ENCODE data around the gene SETBP1. TPM values are rescaled to one million over a fixed set of nuclear protein-coding genes. Genes with fewer than 3 reads are reported as not detected.

SETBP1 gene
- total and polyA plus RNA-seq, 2 of the 8 experiments (the other 6 are each of a cell fraction or from before 2014, with no cell fraction given): 2.0 to 6.5 TPM

DNA sequence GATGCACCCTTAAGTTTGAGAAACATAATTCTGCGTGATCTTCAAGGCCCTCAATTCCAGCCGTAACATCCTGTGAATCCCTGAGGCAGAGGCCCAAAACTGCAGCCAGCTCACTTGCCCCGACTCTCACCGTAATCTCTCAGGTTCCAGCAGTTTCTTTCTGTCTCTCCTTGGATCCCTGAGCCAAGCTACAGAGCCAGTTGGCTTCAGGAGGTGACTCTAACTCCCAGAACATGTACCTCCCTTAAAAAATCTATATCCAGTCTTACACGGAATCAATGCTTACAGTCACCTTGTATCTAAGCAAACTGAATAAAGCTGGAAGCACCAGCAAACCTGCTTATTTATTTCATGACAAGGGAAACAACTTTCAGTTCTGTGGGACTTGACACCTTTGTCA, 300.4 kb downstream of the SETBP1 start:
- CTCF ChIA-PET (ENCODE audit: partially characterized antibody): interaction anchor here (0.6 to 3.3 kb wide), 4 partner anchors 8 to 86 kb away, joined by 3 to 12 read pairs (median 4); no protein-coding TSS in a partner anchor
- TF ChIP-seq SUZ12 (IDR thresholded peaks at IDR 0.05; ENCODE audit: low read length): no peak
- TF ChIP-seq PHF8 (conservative IDR thresholded peaks at IDR 0.05; ENCODE audit: low read depth, low read length): no peak
- TF ChIP-seq NANOG (IDR thresholded peaks at IDR 0.05; ENCODE audit: insufficient read depth, low read depth, low read length, poor library complexity, severe bottlenecking): no peak
- TF ChIP-seq RXRA (IDR thresholded peaks at IDR 0.05; ENCODE audit: insufficient read depth, low read depth, low read length): no peak
- TF ChIP-seq TAF1 (IDR thresholded peaks at IDR 0.05; ENCODE audit: low read depth, low read length): no peak
- no peak for TF ChIP-seq RBBP5 (IDR thresholded peaks at IDR 0.05; ENCODE audit: borderline replicate concordance, low read depth, low read length)
- no peak for TF ChIP-seq ASH2L (IDR thresholded peaks at IDR 0.05; ENCODE audit: low read length)
- TF ChIP-seq MAX (IDR thresholded peaks at IDR 0.05): no peak
- no peak for TF ChIP-seq SIRT6 (IDR thresholded peaks at IDR 0.05; ENCODE audit: low read length)
- TF ChIP-seq CBX5 (IDR thresholded peaks at IDR 0.05; ENCODE audit: low read depth, low read length): no peak
- no peak for TF ChIP-seq TEAD4 (IDR thresholded peaks at IDR 0.05; ENCODE audit: low read depth, low read length)
- no peak for TF ChIP-seq BACH1 (IDR thresholded peaks at IDR 0.05; ENCODE audit: low read length)
- no peak for TF ChIP-seq HDAC2 (IDR thresholded peaks at IDR 0.05; ENCODE audit: borderline replicate concordance in 1 of 2, low read depth in 2 of 2, low read length in 2 of 2)
- TF ChIP-seq RAD21 (IDR thresholded peaks at IDR 0.05 in 1 of 2, conservative IDR thresholded peaks at IDR 0.05 in 1 of 2; ENCODE audit: low read depth in 2 of 2, low read length in 2 of 2): no peak
- TF ChIP-seq CEBPB (IDR thresholded peaks at IDR 0.05; ENCODE audit: low read depth, low read length): no peak

More for the DNA sequence above, 300.4 kb downstream of the SETBP1 start:
- no peak overlapping the region for H3K56ac ChIP-seq (replicated peaks; ENCODE audit: insufficient read length, low read depth, low read length)
- H3K27me3 ChIP-seq (replicated peaks in 1 of 4; ENCODE audit: control insufficient read depth in 3 of 4, extremely low read depth in 1 of 4, insufficient read depth in 3 of 4, low read length in 3 of 4): no peaks in the 10 kb centered on the region
- POLR2A ChIA-PET (ENCODE audit: partially characterized antibody): no interaction called here
- no peak overlapping the region for H2AFZ ChIP-seq (ENCODE audit: low read length)
- H3K18ac ChIP-seq (ENCODE audit: extremely low read depth, low read length): no peak overlapping the region
- 91% methylated on average over 5 of the region's 5 CpGs; no CpG with 5 or more reads in 1 of the 2 experiments for WGBS, 2 experiments (ENCODE audit: extremely low coverage in 1 of 2, insufficient coverage in 1 of 2, insufficient read length in 1 of 2, insufficient replicate concordance in 2 of 2, low coverage in 1 of 2, low lambda C conversion rate in 2 of 2, missing lambda C conversion rate in 1 of 2)
- H2BK15ac ChIP-seq (ENCODE audit: low read length): no peak overlapping the region
- FAIRE-seq (no peak), DNase-seq (ENCODE audit: low read depth in 1 of 2, low spot score in 2 of 2) (no peak)
- H3K14ac ChIP-seq (ENCODE audit: insufficient read length): no peak overlapping the region
- no peak overlapping the region for H3K4me3 ChIP-seq (ENCODE audit: extremely low read depth in 1 of 4, insufficient read depth in 2 of 4, low read depth in 3 of 4, low read length in 4 of 4)
- no peak overlapping the region for H4K91ac ChIP-seq (replicated peaks; ENCODE audit: insufficient read length, low read length)
- no peak overlapping the region for H4K5ac ChIP-seq (ENCODE audit: insufficient read length, low read depth, low read length)
- H3K9ac ChIP-seq (replicated peaks in 1 of 4; ENCODE audit: extremely low read depth in 1 of 4, low read depth in 3 of 4, low read length in 3 of 4): no peak overlapping the region
- no peak overlapping the region for H2BK5ac ChIP-seq (ENCODE audit: low read depth, low read length)
- no peak overlapping the region for H3K4me2 ChIP-seq (ENCODE audit: insufficient read depth in 1 of 2, low read depth in 2 of 2, low read length in 2 of 2)
- no peaks in the 10 kb centered on the region for H3K36me3 ChIP-seq (ENCODE audit: control insufficient read depth in 2 of 4, insufficient read depth in 4 of 4, low read length in 3 of 4)
- no peaks in the 10 kb centered on the region for H3K23me2 ChIP-seq (ENCODE audit: low read depth, low read length)
- H2BK12ac ChIP-seq (ENCODE audit: low read depth, low read length): no peak overlapping the region
- H3K23ac ChIP-seq (ENCODE audit: insufficient read length): no peak overlapping the region
- no peak overlapping the region for H3K27ac ChIP-seq (ENCODE audit: low read depth, low read length)
- H4K20me1 ChIP-seq (replicated peaks in 1 of 2; ENCODE audit: control insufficient read depth in 1 of 2, insufficient read depth in 2 of 2, low read length in 2 of 2): no peaks in the 10 kb centered on the region
- no peaks in the 10 kb centered on the region for H3K4me1 ChIP-seq (replicated peaks in 1 of 4; ENCODE audit: control insufficient read depth in 3 of 4, insufficient read depth in 4 of 4, low read length in 3 of 4)
- H2BK20ac ChIP-seq (ENCODE audit: low read length): no peak overlapping the region
- no peaks in the 10 kb centered on the region for H3K79me2 ChIP-seq (ENCODE audit: control insufficient read depth in 1 of 2, insufficient read depth in 2 of 2, low read length in 2 of 2)
- no peak overlapping the region for H3K4ac ChIP-seq (replicated peaks; ENCODE audit: insufficient read length, low read depth, low read length)
- H3K9me3 ChIP-seq (ENCODE audit: insufficient read depth in 2 of 2, low read depth in 1 of 2, low read length in 1 of 2): no peaks in the 10 kb centered on the region
- no peaks in the 10 kb centered on the region for H3K79me1 ChIP-seq (ENCODE audit: low read depth, low read length)
- H4K8ac ChIP-seq (ENCODE audit: extremely low read depth, insufficient read depth, low read length): no peak overlapping the region
- no peak overlapping the region for H2AK5ac ChIP-seq (ENCODE audit: low read depth, low read length)
- no peak overlapping the region for H2BK120ac ChIP-seq (replicated peaks; ENCODE audit: low read depth, low read length)

Data from H1 (cell line).